HG03064 (cell line): ENCODE data around the gene PTPRE.
"Not testable (repeated sequence)": the region's sequence is repeated elsewhere in the genome, so short reads cannot be mapped to it uniquely, and the experiment has no call there.

ENCODE experiments used
- ATAC-seq: cut with Tn5 transposase; IDR thresholded peaks from one replicate; pipeline ENCODE4 v1.9.1; 2021; ENCODE audit warnings: low read depth; ENCODE audit not compliant: unreplicated experiment

Gene PTPRE

DNA sequence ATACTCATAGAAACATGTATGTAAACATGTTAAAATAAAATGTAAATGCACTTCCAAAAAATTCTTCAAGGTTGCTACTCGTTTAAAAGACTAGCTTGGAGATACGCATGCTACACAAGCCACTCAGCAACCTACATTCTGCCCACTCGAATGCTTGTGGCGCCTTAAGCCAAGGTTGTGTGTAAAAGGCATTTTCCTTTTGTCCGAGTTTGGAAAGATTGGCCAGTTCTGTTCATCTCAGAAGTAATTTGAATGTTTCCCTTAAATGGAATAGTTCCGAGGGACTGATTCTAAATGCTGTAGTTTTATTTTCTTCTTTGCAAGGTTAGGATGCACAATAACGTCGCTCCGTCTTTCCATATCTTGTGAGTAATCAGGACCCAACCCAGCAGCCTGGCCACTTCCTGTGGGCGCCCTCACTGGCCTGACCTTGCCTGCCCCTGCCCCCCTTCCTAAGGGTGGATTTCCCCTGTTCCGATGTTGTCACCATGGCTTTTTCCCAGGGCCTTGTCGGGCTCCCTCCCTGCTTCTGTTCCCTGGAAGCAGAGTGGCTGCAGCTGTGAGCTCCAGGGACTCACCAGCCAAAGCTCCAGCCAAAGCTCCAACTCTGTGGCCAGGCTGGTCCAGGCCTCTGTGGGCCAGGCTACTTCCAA is 70.6 kb downstream of the PTPRE start:
- no peak for ATAC-seq

DNA sequence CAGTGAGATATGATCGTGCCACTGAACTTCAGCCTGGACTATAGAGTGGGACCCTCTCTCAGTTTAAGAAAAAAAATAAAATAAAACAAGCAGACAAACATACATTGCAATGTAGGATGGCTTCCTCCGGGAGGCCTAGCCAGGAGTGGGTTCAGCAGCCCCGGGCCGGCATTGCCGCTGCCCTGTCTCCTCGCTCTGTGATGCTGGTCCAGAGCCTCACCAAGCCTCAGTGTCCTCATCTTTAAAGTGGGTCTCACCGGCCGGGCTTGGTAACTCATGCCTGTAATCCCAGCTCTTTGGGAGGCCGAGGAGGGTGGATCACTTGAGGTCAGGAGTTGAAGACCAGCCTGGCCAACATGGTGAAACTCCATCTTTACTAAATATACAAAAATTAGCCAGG is 71.6 kb downstream of the PTPRE start:
- no peak for ATAC-seq

DNA sequence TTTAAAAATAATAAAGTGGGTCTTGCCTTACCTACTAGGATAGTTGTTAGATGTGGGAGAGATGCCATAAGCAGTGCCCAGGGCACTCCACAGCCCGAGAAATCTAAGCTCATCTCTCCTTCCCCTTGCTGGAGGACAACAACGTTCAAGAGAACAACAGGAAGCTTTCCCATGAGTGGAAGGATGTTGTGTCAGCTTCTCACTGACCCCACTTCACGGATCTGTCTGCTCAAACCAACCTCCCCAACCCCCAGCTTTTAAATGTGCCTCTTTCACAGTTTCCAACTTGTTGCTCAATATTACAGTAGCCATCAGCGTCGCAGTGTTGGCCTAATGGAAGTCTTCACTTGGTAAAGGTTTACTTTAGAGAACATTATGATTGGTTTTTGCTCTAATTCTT is 72.1 kb downstream of the PTPRE start:
- ATAC-seq = no peak

DNA sequence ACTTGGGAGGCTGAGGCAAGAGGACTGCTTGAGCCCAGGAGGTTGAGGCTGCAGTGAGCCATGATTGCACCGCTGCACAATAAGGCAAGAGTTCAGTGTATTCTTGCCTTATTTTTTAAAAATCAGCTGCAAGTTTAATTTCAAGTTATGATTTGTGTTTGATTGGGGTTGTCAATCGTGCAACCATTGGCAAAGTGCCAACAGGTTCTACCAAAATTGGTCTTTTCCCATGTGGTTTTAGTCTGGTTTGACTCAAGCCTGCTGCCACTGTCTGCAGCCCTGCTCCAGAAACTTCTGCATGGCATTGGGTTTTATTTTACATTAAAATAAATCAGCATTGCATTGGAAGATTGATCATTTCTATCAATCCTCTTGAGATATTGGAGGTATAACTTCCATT is 72.7 kb downstream of the PTPRE start:
- ATAC-seq = no peak

DNA sequence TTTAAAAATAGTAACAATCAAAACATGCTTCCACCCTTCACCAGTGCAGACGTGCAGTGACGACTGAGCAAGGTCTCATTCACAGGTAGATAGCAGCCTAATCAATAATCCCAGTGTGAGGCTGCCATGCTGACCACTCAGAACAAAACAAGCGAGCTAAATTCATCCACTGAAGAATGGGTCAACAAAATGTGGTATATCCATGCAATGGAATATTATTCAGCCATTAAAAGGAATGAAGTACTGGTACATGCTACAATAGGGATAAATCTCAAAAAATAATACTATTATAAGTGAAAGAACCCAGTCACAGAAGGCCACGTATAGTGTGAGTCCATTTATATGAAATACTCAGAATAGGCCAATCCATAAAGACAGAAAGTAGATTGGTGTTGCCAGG is 74.0 kb downstream of the PTPRE start:
- ATAC-seq = no peak

DNA sequence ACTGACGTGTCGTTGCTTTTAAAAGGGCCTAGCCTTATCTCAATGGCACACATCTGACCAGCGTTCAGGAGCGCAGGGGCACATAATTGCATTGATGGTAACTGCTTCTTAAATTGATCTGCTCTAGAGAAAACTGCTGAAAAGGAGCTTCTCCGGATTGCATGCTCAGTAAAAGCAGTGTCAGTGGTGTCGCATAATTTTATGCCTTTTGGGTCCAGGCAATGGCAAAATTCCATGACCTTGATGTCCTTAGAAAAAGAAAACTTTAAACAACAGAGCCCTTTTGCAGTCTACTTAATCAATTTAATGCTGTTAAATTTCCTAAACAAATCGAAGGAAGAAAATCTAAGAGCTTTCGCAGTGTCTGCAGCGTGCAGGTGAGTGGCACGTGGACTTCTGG is 75.7 kb downstream of the PTPRE start:
- ATAC-seq = no peak

DNA sequence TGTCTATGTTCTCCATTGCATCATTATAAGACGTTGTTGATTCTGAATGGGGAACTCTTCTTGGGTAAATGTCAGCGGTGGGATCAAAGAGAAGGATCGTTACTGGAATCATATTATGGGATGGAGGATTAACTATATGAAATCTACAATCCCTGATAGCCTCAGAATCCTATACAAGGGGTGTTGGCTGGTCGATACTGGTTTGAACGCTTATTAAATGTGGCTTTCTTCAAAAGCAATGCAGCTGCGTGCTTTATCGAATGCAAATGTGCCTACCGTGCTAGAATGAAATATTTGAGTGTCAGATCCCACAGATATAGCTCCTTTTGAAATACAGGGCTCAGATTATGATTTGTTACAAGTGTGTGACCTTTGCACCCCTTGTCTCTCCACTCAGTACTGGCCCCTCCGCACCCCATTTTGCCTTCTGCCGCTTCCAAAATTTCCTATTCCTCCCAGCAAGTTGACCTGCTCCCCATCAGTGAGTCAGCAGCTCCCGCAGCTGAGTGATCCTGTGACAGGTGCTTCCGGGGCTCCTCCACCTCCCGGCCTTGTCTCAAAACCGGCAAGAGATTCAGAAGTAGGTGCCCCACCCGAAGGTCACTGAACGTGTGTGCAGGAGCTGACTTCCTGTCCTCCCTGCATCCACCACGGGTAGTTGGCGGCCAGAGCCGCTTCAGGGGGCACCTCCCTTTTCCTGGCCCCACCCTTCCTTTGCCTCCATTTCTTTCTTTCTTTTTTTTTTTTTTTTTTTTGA is 76.6 kb downstream of the PTPRE start:
- no peak for ATAC-seq

DNA sequence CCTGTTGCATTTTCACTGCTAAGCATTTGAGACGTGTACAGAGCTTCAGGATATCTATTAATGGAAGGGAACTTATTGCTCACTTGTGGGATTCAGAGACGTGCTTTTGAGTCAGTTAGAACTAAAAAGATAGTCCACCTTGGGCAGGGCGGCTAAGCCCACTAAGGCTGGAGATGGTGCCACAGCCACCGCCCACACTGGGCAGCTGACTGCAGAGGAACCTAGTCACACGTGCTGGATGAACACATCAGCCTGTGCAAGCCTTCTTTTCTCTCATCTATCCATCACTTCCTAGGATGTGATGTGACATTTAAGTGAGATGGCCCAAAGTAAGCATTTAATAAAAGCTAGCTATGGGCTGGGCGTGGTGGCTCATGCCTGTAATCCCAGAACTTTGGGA is 78.0 kb downstream of the PTPRE start:
- no peak for ATAC-seq

DNA sequence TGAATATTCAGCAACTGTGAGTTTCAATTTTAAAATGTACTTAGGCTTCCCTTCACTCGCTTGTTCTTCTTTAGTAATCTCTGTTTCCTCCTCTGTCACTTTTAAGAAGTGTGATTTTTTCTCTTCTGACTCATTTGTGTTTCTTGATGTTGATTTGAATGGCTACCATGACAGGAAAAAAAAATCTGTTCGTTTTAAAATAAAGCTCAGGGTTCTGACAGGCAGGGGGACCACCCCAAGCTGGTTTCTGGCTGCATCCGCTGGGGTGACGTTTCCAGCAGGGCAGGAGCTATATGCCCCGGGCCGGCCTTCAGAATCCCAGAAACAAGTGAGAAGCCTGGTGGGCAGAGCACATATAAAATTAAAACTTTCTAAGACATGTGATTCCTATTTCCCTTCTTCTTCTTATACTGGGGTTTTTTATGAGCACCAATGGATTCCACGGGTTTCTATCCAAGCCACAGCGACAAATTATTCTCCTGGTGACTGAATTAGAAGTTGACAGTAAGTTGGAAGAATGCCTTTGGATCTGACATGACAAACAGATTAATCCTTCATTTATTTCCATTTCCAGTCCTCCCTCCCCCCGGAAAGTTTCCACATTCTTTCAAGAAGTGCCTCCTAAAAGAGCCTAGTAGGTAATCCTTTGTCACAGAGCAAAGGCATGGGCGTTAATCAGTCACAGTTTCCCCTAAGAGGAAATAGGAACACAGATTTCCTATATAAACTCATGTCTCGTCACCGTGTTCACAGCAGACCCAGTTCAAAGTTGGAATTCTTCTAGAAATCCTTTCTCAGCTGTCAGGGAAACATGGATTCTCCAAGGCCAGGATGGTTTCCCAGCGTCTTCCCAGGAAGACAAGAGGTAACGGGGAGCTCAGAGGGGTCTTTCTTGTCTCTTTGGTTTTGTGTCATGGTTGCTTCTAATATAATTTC is 79.9 kb downstream of the PTPRE start:
- ATAC-seq = no peak

DNA sequence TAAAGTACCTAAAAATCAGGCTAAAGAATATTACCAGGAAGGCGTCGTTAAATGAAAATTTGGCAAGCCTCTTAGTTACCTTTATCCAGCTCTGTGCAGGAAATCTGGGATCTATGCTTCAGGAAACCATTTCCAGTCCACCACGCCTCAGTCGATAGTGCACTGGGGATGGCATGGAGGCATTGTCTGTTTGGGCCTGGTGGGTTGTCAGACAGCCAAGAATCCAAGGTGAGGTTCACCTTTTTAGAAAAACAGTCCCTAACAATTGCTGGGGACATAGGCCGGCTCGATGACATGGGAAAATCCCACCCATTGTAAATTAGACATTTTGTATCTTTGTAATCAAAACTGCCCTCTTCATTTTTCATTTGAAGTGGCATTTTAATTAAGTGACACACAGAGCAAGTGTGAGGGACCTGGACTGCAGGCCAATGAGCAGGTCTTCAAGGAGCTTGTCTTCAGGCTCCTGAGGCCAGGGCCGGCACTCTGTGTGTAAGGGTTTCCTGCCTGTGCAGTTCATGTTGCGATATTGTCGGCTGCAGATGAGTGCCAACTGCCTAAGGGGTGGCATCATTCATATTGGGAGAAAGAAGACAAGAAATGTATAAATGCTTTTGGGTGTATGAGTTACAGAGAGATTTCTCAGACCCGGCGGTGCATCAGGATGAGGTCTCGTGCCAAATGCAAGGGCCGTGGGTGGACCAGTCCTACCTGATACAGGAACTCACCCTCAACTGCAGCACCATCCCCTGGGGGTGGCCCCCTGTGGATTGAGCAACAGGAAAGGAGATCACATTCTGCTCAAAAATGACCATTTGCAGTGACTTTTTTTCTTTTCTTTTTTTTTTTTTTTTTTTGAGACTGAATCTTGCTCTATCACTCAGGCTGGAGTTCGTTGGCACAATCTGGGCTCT is 80.8 kb downstream of the PTPRE start:
- ATAC-seq = no peak

DNA sequence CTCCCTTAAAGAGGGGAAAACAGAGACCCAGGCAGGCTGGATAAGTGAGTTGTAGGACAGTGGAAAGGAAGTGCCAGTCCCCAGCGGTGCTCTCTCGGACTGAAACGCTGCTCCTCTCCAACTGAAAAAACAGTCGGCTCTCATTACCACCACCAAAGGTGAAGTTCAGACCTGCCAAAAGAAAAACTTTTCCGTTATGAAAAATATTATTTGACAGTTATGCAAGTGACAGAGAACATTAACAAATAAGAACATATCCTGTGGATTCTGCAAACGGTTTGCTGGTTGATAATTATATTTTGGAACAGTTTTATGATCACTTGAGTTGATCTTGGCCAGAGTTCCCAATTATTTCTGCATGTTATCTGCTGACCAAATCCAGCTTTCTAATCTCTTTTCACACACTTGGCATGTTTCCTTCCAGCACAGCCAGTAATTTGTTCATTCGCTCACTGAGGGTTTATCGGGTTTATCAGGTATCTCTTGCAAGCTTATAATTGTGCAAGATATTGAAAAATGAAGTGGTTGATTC is 82.6 kb downstream of the PTPRE start:
- ATAC-seq = no peak

DNA sequence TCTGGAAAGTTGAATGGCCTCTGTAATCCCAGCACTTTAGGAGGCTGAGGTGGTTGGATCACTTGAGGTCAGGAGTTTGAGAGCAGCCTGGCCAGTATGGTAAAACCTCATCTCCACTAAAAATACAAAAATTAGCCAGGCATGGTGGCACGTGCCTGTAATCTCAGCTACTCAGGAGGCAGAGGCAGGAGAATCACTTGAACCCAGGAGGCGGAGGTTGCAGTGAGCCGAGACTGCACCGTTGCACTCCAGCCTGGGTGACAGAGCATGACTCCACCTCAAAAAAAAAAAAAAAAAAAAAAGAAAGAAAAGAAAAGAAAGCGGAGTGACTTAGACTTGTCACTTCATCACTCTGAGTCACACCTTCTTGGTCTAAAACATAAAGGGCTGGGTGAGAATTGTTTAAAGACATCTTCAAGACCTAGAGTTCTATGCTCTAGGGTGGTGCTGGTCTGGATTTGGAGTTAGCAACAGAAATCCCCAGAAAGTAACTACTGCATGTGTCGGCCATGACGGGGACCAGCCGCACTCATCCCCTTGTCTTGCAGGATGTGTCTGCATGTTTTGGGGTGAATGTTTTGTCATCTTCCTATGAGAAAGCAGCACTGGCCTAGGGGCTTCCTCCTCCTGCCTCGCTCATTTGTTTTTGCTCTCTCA is 83.4 kb downstream of the PTPRE start:
- not testable (repeated sequence) for ATAC-seq

DNA sequence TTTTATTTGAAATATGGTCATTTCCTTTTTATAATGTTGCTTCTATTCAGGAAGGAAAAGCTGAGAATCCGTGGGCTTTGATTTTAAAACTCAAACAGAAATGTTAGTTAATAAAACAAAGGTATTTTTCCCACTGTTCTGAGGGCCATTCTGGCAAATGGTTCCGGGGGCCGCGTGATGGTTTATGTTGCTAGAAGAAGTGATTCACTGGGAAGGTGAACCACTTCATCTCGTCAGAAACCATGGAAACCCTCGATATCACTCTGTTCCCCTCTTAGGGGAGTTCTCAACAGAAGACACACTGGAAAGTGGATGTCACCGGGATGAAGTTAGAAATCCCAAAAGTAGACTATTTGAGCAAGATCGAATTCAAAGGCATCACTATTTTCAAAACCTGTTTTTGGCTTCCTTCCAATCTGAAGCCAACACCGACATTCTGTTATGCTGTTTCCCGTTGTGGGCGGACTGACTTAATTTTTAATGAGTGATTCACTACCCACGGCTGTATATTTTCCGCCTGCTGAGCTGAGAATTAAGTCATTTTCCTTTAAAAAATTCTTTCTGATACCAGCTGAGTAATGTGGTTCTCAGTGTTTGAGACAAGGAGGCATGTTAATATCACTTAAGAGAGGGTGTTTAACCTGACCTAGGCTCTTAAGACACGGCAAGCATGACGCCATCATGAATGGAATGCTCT is 84.1 kb downstream of the PTPRE start:
- no peak for ATAC-seq

DNA sequence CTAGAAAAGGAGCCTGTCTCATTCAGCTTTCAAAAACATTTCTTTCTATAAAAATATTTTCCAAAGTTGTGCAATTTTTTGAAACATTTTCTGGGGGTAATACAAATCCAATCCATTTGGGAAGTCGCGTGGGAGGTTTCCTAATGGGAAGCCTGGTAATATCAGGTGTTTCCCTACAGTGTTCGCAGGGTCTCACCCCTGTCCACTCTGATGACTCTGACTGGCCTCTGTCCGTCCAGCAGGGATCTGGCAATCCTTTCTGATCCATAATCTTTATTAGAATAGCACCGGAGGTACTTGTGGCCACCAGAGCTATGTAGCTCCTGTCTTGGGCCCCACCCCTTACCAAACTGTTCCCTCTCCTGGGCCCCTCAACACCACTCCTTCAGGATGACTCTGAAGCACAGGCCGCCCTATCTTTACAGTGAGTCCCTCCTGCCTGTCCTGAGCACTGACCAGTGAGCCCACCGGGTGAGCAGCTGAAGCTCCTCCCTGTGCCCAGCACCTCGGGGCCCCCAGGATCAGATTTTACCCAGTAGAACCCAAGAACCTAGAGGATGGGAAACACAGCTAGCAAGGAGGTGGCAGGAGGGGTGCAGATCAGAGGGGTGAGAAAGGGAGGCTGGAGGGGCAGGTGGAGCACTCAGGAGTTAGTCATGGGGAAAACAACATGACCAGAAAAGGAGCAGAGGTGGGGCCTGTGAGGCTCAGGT is 84.8 kb downstream of the PTPRE start:
- no peak for ATAC-seq

DNA sequence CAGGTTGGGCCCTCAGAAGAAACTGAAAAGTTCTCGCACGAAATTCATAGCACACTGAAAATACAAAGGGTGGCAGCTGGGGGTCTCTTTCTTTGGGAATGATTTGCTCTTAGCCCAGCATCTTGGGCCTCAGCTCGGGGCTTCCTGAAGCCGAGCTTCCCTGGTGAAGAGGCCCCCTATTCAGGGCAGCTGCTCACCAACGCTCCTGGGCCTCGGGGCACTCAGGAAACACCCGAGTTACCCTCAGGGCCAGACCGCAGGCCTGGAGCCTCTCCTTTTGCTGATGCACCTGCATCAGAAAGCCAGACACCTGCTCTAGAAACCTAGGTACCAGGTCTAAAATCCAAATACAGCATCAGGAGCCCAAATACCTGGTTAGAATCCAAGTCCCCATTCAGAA is 85.5 kb downstream of the PTPRE start:
- no peak for ATAC-seq

DNA sequence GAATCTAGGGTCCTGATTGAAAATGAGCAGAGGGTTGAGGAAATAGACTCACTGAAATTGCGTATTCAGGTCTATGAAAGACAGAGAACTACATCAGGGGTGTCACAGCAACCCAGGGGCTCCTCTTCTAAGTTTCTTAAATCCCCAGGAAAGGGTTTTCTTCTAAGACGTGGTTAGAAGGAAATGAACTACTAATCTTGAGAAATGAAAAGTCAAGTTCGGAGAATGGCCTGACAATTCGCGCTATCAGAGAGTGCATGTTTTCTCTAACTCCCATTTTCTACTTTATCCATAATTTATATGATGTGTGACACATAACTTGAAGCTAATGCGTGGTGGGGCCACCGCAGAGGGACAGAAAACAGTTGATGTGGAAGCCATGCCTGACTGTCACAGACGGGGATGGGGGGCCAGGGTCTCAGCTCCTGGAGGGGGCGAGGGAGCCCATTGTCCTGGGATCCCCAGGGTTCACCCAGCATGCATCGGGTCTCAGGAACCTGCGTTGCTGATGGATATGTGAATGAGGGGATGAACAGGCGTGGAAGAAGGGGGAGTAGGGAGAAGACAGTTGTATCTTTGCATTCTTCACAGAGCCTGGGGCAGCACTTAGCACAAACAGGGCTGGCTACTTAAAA is 86.3 kb downstream of the PTPRE start:
- no peak for ATAC-seq

DNA sequence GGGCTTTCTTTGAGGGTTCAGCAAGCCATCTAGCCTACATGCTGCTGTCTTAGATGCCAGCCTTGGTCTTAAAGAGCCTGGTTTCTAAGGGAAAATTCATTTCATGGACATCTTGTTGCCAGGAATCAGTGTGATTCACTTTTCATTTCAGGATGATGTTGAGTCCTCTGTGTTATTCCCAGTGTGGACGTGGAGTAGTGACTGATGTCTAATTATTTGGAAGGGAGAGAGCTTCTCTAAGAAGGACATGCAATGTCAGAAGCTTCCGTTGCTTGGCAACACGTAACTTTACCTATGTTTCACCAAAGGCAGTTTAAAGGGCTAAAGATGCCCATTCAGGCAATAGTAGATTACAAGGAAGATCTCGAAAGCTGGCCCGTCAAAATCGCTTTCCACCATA is 89.0 kb downstream of the PTPRE start:
- no peak for ATAC-seq

DNA sequence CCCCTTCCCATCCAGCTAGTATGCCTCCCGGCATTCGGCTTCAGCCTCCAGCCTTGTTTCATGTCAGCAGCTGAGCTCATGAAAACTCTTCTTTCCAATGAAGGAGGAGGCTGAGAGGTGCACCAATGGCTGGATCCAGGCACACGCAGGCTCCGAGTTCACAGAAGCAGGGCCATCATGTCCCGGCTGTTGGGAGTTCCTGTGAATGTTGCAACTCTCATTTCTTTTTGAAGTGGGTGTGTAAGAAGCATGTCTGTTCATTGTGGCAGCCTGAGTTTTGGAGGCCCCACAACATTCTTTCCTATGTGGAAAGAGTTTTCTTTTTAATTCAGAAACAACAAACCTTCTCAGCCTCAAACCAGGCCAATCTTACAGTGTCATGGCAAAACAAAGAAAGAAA is 89.7 kb downstream of the PTPRE start:
- no peak for ATAC-seq
